SIG-M5 treated with dmso at 0.1 percent for 504 hours (cell line): ENCODE results near the gene MYO1B.

ENCODE experiments used
- DNase-seq: peaks from one replicate; lab custom pipeline; 2025; ENCODE audit not compliant: unreplicated experiment; lab: John Stamatoyannopoulos, UW

Gene MYO1B

DNA sequence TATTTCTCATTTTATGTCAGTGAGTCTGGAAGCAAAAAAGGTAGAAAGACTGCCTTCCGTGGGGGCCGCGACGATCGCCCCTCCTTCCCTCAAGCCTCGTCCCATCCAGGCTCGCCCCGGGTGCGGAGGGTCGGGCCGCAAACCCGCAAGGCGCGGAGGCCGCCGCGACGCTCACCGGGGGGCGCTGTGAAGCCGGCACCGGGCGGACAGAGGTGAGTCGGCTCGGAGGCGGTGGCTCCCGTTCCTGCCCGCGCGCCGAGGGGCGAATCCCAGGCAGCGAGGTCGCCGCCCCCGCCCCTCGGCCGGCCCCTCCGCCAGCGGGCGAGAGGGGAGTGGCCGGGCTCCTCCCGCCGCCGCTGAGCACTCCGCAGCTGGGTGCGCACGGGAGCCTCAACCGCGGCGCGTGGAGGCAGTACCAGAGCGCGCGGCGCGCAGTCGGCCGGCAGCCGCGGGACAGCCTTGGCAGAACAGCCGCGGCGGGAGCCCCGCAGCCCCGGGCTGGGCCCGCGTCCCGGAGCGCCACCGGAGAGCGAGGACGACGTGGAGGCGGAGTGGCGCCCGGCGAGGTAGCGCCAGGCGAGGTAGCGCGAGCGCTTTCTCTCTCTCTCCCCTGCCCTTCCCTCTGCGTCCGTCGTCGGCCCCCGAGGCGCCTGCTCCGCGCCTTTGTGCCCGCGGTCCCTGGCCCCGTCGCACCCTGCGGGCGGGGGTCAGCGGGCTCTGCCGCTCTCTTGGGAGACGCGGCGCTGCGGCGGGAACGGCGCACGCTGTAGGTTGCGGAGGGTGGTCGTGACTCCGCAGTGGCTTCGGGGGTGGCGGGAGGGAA, at the start of gene MYO1B:
Gene MYO1B (plus strand): TSS at position 359 of the 823 bp plus-strand sequence. CDS start 31,492 bp downstream, outside the sequence.
- DNase-seq: peak; percentile 21

DNA sequence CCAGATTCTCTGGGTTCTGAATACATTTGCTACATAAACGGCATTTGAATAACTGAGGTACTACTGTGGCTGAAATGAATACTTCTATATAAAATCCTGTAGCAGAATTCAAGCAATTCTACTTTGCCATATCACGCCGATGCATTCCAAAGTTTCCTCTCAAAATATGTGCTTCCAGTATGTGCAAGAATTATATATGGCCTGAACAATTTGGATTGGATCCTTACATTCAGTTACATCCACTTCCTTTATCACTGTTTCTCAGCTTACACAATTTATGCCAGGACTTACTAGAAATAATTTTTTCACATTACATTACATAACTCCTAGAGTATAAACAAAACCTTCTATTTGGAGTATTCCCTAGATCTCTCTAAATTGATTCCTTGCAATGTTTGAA, 48.1 kb upstream of the MYO1B start:
- no peak for DNase-seq

DNA sequence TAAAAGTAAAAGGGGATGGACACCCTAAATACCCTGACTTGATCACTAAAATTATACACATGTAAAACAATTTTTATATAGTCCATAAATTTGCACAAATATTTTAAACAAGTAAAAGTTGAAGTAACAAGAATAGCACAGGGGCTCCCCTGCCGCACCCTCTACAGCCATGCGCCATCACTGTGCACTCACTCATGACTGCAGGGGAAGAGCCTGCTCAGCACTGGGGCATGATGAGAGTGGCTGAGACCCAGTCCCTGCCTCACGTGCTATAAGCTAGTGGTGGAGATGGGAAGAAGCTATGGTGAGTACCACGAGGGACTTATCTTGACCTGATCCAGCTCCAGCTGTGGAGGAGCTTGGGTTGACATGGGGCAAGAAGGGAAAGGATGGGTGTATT, 46.9 kb upstream of the MYO1B start:
- no peak for DNase-seq

DNA sequence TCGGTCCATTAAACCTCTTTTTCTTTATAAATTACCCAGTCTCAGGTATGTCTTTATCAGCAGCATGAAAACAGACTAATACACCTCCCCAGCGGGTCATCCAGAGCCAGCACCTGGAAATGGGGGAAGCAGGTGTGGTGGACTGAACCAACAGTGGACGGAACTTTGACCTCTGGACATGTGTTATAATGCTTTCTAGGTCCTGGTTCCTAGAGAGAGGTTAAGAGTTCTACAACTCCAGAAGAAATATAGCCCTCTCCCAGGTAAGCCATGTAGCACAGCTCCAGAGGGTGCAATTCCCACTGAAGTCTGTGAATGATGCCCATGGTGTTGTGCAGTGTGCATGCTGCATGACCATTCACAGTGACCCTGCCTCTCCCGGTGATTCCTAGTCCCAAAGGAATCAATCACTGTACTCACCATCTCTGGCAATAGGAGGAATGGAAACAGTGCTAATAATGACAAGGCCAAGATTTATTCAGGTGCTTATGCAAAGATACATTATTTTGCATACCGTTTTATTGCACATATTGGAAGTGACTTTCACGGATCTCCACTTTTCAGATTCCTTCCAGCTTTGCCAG, 45.2 kb upstream of the MYO1B start:
- no peak for DNase-seq

DNA sequence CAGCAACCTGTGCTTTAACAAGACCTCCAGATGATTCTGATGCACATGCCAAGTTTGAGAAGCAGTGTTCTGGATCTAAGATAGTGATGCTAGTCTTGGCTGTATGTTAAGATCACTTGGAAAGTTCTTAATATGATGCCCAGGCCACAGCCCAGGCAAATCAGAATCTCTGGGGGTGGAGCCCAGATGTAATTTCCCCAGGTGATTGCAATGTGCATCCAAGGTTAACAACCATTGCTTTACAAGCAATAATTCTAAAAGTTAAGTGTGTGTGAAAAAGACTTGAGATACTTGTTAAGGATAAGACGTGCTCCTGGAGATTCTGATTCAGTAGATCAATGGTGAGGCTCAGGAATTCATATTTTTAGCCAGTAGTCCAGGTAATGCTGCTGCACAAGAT, 44.3 kb upstream of the MYO1B start:
- no peak for DNase-seq

DNA sequence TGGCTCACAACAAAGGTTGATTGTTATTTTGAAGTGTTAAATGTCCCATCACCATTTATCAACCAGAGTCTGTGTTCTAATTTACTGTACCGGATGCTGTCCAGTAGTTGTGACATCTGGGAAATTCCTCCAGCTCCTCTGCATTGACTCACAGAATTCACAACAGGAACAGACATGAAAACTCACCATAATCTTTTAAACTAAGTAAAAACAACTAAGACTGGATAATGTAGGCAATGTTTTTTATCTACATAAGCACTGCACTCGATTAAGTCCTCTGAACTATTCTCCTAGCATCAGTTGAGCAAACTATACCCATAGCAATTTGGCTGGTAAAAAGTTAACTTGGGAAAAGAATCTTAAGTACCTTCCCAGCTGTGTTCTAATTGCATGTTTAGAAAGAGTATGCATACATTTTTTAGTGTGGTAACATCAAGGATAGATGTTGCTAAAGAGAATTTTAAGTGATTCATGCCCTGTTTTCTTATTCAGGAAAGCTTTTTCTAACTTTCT, 42.9 kb upstream of the MYO1B start:
- DNase-seq: no peak

DNA sequence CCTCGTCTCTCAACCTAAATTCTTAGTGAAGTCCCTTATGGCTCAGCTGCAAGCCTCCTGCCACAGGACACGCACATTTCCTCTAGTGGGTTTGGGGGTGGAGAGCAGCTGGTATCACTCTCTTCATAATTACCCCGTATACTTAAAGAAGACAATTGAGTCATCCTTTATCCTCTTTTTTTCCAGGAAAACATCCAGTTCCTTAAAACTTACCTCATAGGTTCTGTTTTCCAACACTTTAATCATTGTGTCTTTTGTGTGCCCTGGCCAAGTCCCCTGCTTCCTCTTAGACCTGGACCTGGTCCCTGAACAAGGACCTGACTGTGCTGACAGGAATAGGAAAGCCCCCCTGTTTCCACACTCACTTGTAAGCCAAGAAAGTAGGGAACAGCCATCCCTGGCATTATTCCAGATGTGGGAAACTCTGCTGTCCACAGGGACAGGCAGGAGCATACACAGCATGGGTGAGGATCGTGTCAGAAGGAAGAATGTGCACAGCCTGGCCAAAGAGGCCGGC, 42.3 kb upstream of the MYO1B start:
- no peak for DNase-seq

DNA sequence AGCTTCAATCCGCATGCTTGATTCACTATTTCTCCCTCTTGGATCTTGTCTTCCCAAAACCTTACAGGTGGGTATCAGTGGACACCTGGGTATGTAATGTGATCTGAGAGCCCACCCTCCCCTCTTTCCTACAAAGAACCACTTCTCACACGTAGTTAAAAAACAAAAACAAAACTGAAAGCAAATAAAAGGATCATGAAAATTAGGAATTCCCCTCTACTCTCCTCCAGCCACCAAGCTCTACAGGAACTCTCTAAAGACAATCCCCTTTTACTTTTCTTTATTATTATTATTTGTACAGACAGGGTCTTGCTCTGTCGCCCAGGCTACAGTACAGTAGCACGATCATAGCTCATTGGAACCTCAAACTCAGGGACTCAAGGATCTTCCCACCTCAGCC, 40.8 kb upstream of the MYO1B start:
- DNase-seq: no peak

DNA sequence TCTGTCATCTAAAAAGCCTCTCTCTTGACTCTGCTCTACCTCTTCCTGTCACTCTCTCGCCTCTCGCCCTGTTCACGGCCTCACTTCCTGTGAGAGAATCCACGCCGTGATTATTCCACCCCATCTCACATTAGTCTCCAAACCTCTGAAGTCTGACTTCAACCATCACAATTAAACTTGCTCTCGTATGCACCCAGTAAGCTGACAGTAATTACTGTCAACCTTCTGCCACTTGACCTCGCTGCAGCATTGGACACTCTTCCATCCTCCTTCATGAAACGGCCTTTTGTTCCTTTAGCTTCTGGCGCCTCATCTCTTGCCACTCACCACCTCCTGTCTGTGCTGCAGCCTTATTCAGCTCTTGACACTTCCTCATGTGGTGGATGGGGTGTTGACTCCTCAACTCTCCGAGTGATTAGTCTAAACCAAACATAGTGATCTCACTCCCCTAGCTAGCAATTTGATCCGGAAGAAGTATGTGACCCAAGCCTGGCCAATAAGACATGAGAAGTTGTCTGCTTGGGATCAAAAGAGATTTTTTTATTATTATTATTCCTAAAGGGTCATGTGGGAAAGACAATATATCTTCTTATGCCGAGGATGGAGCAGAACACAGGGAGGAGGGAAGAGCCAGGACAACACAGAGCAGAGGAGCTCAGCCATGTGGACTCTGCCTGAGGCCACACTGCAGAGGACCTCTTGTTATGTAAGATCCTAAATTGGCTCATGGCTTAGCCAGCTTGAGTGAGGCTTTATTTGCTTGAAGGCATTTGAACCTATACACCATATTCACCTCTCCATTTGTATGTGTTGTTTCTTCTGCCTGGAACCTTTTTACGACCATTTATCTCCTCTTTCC, 38.4 kb upstream of the MYO1B start:
- DNase-seq: no peak

DNA sequence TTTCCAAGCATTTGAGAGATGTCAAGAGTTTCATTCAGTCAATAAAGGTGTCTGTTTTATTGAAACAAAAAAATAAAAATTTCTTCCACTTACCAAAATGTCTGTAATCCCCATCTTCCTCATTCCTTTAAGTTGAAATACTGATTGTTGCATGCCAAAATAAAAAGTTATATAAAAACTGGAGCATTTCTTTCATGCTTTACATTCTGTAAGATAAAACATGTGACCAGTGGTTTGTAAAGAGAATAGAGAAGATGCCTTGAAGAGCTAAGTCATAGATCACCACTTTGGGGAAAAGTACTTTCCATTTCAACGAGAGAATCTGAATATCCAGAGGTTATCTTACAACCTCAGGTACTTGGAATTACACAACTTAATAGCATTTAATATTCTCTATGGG, 35.9 kb upstream of the MYO1B start:
- DNase-seq: no peak

DNA sequence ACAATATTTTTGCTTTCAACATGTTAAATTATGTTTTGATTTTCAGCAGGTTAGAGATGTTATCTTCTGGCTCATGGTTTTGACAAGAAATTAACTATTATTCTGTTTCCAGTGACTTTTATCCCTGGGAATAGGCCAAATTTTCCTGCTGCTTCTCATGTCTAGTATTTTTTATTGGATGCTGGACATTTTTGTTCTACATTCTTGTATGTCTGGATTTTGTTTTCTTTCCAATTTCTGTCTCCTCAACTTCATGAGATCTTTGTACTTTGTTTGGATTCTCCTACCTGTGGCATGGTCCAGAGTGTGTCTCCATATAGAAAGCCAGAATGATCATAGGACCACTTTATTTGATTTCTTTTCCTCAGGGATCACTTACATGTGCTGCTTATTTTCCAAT, 33.1 kb upstream of the MYO1B start:
- no peak for DNase-seq

DNA sequence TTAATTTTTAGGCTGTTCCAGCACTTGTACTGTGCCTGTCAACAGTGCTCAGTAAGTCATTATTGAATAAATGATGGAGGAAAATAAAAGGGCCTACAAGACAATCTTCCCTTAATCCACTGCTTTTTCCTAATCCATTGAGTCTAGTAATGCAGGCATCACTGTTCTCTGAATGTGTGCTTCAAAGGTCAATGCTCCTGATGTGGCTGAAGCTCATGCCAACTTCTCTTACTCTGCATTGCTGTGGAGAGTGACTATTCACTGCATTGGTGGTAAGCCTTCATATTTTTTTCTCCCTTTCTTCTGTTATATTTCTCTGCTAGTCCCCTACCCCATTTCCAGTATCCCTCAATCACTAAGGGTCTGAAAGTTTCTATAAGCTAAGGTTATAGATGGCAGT, 31.9 kb upstream of the MYO1B start:
- DNase-seq: no peak

DNA sequence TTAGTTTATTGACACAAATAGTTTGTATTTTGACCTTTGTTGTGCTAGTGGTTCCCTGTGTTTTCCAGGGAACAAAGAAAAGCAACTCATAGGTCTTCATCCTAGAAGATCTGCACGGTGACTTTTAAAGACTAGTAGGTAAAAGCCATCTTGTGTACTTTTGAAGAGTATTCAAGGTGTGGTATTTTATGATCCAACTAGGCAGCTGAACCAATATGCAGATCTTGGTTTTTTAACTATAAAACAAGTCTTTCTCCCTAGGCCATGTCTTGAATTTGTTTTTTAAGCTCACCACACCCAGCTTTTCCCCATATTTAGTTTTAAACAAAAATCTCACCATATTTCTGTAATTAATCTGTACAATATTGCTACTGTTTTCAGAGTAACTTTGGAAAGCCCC, 30.0 kb upstream of the MYO1B start:
- DNase-seq: no peak

DNA sequence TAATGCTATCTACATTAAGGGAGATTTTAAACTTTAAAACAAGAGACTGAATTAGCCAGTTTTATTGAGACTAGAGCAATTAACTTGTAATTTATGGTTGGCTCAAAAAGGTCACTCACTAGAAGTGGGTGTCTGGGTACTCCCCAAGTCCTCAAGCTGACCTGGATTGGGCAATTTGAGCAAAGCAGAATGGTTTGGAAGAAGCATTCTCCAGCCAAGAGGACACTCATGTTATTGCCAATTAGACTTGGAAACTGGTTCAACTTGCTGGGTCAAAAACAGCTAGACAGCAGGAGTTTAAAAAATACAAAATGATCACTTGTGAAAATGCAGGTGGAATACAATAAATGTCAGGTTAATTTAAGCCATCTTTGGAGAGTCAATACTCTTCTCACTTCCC, 29.5 kb upstream of the MYO1B start:
- peak; percentile 13 for DNase-seq

DNA sequence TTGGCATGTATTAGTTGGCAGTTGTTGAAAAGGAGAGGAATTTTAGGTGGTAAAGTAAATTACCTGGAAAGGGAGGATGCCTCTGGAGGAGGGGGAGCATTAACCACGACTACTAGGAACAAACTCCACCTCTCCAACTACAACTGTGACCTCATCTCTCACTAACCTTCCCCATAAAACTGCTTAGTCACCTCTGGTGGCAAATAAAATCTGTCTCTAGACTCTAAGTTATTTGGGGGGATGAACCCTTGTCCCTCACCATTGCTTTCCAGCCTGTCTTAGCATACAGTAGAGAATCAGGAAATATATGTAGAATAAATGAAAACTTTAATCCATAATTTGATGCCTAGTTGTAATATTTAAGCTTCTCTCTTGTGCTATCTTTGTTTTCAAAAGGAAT, 27.6 kb upstream of the MYO1B start:
- DNase-seq: peak; percentile 33

DNA sequence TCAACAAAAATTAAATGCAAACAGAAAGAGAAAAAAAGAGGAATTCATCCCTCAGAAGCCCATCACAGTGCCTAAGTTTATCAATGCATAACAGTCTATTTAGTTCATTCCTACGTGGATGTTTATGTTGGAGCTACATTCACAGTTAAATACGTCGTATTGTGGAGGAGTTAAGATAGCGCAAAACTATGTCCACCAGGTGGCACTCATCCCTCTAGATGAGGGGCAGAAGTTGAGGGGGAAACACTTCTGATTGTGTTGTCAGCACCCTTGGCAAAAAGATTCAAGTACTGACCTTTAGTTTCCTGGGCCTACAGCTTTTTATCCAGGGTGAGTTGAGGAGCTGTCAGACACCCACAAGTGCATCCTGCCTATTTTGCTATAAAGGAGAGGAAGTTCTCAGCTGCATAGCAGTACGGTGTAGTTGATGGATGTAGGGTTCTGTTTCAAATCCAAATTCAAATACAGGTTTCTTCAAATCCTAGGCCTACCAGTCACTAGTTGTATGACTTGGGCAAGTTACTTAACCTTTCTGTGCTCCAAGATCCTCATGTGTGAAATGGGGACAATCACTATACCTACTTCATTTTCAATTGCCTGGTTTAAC, 26.8 kb upstream of the MYO1B start:
- peak; percentile 69 for DNase-seq

DNA sequence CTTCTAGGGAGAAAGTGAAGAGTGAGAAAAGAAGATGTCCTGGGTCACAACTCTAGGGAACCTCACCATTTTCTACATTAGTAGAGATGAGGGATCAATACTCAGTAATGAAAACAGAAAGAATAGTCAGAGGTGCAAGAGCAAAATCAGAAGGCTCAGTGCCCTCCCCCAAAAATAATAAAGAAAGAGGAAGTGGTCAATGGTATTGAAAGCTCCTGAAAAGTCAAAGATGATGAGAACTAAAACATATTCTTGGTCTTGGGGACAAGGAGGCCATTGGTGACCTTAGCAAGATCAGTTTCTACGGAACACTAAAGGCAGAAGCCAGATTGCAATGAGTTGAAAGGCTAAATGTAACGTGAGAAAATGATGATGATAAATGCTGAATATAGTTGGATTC, 24.5 kb upstream of the MYO1B start:
- no peak for DNase-seq

DNA sequence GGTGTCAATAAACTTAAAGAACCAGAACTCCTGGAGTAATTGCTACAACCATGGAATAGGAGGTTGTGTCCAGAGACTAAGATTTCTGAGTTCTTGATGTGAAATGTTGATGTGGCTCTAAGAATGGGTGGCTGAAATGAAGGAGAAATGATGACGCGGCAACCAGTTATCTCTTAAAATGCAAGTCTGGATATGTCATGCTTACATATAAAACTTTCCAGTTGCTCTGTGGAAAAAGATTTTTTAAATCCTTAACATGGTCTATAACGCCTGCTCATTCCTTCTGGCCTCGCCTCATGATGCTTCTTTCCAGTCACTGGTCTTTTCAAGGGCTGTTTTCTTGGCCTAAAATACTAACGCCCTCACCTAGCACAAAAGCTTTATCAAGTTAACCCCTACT, 23.5 kb upstream of the MYO1B start:
- DNase-seq: no peak

DNA sequence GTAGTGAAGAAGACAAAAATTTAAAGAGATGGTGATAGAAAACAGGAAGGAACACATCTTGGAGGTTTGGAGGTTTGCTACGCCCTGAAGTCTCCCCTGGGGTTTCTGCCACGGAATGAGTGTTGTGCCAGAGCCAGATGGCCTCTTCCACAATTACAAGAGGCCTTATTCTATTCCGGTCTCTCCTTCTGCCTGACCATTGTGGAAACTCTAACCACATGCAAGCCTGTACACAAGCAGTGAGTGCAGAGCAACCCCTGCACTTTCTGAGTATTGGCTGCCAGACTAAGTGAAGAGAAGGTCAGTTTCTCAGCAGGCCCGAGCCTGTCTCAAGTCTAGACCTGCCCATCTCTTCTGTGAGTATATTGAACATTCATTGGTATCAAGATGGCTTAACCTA, 22.7 kb upstream of the MYO1B start:
- no peak for DNase-seq

DNA sequence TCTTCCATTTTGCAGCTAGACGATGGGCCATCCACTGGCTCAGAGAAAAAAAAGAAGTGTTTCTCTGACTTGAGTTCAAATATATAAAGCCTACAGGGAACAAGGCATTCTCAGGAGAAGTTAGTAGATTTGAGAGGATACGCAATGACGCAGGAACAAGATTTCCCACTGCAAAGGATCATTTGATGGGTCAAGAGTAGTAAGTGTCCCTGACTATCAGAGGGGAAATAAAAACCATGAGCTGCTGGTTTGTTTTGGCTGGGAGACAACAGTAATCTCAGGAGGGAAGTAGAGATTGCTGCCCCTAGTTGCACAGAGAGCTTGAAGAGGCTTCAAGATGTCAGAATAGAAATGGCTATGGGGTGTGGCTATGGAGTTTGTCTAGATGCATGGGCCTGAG, 22.3 kb upstream of the MYO1B start:
- no peak for DNase-seq

DNA sequence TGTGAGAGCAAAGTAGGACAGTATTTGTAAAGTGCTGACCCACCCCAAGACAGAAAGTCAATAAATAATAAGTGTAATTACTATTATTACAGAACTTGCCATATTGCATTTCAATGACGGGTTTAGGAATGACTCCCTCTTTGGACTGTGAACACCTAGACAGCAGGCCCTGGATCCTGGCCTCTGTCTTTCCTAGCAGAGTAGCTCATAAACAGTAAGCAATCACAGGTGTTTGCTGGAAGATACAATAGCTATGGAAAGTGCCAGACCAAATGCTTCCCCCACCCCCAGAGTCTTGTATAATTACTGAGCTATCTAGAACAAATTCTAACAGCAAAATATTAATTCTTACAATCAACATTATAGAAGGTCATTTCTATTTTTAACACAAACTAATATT, 20.1 kb upstream of the MYO1B start:
- no peak for DNase-seq
